Fibroblast of pulmonary artery (primary cell): ENCODE data around the gene FYB1.

Experiments used
- DNase-seq: peaks from one replicate; pipeline ENCODE4 v3.0.0-alpha.2; 2010; ENCODE audit warnings: low read depth
- H3K4me3 ChIP-seq: replicated peaks from 2 replicates; pipeline ENCODE4 v1.5.1; 2011; ENCODE audit warnings: low read depth, mild to moderate bottlenecking, control low read depth, low read length, moderate library complexity
- TF ChIP-seq, protein P1 (sequence below): IDR thresholded peaks from 2 replicates; pipeline ENCODE4 v1.5.1; 2011; ENCODE audit warnings: mild to moderate bottlenecking, control low read depth, low read length, inconsistent platforms; ENCODE audit errors: missing control alignments

The FYB1 gene

DNA sequence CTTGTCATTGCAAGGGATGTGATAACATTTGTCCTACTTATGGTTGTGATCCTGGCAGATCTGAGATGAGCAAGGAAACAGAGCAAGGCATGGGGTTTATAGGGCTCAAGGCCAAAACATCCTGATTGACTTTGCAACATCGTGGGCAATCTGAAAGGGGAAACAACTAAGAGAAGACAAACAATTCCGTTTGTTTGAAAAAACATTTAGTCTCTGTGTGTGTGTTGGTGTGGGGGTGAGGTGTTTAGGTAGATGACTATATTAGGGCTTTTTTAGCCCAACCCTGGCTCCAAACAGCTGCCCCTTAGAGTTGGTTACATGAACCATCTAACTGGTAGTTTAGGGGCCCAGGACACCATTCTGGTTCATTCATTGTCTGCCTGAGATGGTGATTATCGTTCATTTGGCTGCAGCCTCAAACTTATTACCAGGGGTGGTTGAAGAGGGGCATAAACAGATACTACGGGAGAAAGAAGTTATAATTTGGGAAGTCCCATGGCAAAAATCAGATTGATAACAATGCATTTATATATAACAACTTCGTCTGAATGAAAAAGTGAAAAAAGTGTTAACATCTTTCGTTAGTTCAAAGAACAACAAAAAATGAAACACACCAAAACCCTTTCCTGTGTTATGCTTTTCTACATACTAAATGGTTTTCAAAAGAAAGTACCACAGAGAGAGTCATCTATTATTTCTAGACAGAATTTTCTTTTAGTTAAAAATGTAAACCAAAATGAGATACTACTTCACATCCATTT is 5.7 kb downstream of the FYB1 start:
- TF ChIP-seq, protein P1, sequence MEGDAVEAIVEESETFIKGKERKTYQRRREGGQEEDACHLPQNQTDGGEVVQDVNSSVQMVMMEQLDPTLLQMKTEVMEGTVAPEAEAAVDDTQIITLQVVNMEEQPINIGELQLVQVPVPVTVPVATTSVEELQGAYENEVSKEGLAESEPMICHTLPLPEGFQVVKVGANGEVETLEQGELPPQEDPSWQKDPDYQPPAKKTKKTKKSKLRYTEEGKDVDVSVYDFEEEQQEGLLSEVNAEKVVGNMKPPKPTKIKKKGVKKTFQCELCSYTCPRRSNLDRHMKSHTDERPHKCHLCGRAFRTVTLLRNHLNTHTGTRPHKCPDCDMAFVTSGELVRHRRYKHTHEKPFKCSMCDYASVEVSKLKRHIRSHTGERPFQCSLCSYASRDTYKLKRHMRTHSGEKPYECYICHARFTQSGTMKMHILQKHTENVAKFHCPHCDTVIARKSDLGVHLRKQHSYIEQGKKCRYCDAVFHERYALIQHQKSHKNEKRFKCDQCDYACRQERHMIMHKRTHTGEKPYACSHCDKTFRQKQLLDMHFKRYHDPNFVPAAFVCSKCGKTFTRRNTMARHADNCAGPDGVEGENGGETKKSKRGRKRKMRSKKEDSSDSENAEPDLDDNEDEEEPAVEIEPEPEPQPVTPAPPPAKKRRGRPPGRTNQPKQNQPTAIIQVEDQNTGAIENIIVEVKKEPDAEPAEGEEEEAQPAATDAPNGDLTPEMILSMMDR: no peak
- no peak overlapping the region for H3K4me3 ChIP-seq
- DNase-seq: no peak

DNA sequence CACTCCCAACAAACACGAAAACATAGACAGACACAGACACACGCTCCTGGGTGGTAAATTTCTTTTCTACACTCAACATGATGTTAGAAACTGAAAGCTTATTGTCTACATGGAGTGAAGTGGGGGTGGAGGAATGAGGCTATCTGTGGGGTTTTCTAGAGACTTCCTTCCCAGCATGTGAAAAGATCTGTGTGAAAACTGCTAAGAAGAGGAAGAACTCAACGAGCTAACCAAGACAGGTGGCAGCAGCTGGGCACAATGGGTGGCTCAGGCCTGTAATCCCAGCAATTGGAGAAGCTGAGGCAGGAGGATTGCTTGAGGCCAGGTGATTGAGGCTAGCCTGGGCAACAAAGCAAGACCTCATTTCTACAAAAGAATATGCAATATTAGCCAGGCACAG is 7.6 kb downstream of the FYB1 start:
- TF ChIP-seq, protein P1: no peak
- no peak for DNase-seq
- H3K4me3 ChIP-seq: no peak overlapping the region

DNA sequence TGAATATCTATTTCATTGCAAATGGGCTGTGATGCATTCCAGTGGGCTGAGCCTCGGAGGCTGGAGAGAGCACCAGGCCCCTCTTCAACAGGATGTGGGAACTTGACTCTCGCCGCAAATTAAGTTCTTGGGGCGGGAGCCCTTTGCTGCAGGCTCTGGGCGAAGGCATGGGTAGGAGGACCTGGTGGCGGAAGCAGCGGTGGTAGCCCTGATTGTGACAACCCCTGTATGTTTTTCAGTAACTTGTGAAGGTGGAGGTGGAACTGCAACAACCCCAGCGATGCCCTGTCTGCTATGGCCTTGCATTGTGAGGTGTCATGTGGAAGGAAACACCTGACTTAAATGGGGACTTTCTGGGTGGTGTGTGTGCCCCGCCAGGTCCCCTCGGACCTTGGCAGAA is 9.4 kb downstream of the FYB1 start:
- no peak overlapping the region for H3K4me3 ChIP-seq
- TF ChIP-seq, protein P1: no peak
- DNase-seq: no peak

DNA sequence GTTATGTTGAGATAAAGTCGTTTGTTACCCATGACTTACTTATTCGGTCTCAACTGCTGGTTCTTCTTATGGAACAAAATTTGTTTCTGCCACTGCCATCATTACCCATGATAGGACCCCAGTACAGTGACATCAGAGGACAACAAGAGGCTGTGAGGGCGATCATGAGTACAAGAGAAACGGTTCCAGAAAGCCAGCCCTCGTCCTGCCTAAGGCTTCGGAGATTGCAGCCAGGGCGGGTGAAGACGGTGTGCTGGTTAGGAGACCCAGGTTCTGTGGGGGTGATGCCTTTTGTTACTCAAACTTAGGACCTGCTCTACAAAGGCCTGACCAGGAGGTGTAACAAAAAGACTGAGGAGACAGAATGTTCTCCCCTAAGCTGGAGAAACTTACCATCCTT is 10.9 kb downstream of the FYB1 start:
- TF ChIP-seq, protein P1: no peak
- H3K4me3 ChIP-seq: no peak overlapping the region
- DNase-seq: no peak

DNA sequence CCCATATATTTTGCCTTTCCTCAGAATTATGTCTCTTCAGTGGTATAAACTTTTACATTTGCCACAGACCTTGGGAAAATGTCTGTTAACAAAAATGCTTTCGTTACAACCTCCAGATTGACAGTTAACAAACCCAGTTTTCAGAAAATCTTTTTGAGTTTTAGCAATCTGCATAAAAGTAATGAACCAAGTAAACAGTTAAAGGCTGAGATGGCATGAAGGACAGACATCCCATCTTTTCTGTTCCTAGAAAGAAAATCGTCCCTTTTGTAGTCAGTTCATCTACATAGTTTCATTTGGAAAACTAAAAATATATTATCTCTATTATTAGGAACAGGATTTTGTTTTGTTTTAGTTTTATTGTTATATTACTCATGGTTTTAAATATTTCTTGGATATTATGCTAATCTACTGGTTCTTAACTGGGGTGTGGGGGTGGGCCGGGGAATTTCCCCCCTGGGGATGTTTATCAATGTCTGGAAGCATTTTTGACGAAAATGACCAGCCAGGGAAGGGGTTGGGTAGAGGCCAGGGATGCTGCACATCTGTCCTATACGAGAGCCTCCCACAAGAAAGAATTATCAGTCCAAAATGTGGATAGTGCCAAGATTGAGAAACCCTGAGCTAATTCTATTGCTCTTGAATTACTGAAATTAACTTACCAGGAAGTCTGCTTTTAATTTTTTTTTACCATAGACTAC is 11.9 kb downstream of the FYB1 start:
- H3K4me3 ChIP-seq: no peak overlapping the region
- no peak for DNase-seq
- TF ChIP-seq, protein P1: no peak

DNA sequence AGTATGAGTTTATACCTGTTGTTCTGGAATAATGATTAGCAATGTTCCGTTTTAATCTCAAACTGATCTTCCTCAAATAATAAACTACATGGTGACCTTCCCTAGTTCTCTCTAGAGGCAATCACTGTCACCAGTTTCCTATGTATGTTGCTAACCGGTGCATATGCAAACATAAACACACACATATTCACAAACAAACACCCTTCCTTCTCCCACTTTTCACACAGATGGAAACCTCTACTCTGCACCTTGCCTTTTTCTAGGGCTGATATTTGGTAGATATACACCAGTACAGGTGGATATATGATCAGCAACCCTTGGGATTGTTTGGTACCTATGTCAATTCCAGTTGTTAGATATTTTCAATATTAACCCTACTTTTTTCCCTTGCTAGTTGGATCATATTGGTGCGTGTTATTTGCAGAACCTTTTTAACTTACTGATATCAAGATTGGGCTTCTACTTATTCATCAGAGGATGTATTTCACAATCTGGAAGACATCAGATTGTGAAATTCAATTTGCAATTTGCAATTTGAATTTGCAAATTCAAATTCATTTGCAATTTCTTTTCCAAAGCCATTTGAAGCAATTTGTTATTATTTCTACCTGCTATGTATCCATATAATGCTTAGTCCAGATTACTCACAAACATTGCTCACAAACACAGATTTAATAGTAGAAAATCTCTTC is 12.6 kb downstream of the FYB1 start:
- H3K4me3 ChIP-seq: no peak overlapping the region
- no peak for DNase-seq

More for the DNA sequence above, 12.6 kb downstream of the FYB1 start:
- TF ChIP-seq, protein P1: no peak
